GM19452 (cell line): ENCODE data around the gene ATXN10.
"Not testable (repeated sequence)": the region's sequence is repeated elsewhere in the genome, so short reads cannot be mapped to it uniquely, and the experiment has no call there.

Experiments
- ATAC-seq: cut with Tn5 transposase; IDR thresholded peaks from one replicate; pipeline ENCODE4 v1.9.1; 2021; ENCODE audit not compliant: unreplicated experiment

Gene ATXN10

DNA sequence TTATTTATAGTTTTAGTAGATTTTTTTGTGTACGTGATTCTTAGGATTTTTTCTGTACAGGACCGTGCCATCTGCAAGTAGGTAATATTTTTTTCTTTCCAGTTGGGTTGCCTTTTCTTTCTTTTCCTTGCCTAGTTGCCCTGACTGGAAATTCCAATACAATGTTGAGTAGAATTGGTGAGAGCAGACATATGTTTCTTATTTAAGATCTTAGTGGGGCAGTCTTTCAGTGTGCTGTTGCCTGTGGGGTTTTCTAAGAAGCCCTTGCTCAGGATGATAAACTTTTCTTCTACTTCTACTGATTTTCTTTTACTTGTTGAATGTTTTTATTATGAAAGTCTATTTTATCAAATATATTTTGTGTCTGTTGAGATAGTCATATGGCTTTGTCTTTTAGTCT, 33.0 kb downstream of the ATXN10 start:
- ATAC-seq: no peak

DNA sequence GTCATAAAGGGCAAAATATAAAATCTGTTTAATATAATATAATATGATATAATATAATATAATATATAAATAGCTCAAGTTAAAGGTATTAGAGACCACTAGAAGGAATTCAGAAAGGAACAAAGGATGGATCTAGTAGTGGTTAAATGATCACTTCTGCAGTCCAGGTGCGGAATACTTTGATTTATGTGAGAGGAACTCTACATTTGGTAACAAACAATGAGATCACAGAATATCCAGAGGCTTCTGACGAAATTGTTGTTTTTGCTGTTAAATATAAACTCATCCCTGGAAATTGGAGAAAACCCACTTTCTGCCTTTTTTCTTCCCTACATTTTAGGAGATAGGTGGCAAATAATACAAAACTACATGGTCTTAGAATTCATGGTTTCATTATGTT, 36.0 kb downstream of the ATXN10 start:
- no peak for ATAC-seq

DNA sequence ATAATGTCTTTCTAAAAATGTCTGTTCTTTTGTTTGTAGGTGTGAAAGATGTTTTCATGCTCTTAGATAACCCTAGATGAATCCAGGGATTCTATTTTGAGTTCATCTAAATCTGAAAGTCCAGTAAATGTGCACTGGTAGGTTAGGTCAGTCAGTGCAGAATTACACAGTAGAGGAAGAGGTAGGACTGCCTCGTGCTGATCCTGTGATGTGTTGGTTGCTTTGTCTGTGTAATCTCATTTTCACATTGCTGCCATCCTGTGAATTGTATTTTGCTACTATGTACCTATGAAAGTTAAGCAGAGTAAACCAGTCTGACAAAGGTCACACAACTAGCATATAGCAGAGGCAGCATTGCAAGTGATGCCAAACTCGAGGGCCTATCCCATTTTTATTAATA, 36.5 kb downstream of the ATXN10 start:
- no peak for ATAC-seq

DNA sequence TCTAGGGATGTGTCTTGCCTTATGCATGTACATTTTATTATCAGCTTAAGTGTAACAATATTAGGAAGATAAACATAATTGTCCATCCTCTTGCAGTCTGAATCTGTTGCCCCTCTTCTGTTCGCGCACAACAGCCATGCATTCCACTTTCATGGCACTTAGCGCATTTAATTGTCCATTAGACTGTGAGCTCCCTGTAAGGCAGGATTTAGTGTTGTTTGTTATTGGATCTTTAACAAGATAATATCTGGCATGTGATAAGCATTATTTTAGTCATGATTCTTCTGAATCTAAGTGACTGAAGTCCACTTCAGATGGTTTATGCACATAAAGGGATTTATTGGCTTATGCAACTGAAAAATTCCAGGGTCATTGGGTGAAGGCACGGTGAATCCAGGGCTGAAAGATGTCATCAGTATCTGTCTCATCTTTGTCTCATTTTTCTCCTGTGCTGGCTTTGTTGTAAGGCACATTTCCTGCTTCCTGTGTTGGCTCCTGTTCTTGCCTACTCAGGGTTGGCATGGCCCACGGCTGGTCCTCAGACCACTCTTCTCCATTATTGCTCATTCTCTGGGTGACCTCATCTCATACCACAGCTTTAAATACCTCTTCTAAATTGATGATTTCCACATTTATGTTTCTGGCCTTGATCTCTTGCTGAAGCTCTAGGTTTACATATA, 37.6 kb downstream of the ATXN10 start:
- no peak for ATAC-seq

DNA sequence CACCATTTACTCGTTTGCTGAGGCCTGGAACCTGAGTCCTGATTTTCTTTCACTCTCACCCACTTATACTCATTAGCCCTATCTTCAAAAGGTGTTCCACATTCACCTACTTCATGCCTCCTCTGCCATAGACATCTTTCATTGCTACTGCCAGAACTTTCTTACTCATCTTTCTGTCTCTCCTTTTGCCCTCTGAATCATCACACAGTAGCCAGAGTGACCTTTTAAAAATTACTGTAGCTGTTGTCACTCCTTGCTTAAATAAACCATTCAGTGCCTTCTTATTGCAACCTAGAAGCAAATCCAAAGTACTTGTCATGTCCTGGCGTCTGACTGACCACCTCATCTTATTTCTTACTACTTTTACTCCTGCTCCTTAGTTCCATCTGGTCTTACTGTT, 38.2 kb downstream of the ATXN10 start:
- ATAC-seq: no peak

DNA sequence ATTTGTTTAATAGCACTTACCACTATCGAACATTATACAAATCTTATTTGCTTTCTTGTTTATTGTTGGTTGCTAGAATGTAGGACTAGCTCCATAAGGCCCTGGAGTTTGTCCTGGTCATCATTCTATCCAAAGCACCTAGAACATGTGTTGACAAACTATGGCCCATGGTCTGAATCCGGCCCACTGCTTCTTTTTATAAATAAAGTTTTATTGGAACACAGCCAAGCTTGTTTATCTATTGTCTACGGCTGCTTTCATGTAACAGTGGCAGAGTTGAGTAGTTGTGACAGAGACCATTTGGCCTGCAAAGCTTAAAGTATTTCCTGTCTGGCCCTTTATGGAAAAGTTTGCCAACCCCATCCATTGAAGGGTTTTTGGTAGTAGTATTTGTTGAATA, 38.8 kb downstream of the ATXN10 start:
- no peak for ATAC-seq

DNA sequence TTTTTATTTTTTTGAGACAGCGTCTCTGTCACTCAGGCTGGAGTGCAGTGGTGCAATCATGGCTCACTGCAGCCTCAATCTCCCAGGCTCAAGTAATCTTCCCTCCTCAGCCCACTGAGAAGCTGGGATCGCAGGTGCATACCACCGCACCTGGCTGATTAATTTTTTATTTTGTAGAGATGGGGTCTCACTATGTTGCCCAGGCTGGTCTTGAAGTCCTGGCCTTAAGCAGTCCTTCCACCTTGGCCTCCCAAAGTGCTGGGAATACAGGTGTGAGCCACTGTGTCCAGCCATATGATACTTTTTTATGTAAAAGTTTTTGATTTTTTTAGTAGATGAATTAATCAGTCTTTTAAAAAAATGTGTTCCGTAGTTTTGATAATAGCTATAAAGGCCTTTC, 42.8 kb downstream of the ATXN10 start:
- ATAC-seq: not testable (repeated sequence)

DNA sequence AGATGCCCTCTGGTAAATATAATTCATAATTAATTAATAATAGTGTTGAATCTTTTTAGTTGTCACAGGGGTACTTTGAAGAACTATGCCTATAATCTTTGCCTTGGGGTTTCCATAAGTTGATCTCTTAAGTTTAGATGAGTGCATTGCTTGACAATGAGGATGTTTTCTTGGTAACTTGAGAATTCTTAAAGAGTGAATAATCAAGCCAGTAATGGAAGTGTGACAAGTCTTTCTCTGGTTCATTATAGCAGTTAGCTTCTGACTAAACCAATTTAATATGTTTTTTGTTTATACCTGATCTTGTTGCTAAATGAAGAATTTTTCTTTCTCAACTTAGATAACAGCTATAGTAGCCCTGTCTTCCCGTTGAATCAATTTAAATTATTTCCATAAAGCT, 46.2 kb downstream of the ATXN10 start:
- no peak for ATAC-seq

DNA sequence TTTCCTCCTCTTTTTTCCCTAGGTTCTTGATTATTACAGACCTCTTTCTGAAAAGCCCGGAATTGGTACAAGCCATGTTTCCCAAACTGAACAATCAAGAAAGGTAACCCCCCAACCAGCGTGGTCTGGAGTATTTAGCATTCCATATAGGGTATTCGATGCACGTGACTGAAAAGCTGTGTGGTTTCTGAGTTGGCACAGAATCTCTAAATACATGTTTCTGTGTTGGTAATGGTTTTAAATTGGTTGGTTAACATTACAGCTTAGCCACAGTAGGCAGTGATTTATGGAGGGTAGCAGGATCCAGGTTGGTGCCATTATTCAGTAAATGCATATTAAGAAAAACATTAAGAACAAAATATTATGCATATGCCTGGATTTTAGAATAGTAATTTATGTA, 46.8 kb downstream of the ATXN10 start:
- no peak for ATAC-seq

DNA sequence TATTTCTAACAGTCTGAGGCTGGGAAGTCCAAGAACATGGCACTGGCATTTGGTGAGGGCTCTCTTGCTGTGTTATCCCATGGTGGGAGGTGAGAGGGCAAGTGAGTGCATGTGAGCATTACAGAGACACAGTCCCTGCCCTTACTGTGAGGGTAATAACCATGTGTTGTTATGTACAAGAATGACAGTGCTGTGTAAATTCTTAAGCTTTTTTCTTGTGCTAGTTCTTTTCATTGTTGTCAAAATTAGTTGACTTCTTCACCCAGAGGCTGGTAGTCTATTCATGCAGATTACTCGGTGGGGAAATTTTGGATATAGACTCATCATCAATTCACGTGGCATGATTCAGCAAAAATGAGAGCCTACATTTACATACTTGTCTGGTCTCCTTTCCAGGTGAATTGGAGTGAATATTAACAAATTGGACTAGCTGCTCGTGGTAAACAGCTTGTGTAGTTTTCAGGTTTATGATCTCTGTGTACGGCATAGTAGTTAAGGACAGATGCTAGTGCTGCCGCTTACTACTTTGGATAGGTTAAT, 49.3 kb downstream of the ATXN10 start:
- ATAC-seq: no peak

DNA sequence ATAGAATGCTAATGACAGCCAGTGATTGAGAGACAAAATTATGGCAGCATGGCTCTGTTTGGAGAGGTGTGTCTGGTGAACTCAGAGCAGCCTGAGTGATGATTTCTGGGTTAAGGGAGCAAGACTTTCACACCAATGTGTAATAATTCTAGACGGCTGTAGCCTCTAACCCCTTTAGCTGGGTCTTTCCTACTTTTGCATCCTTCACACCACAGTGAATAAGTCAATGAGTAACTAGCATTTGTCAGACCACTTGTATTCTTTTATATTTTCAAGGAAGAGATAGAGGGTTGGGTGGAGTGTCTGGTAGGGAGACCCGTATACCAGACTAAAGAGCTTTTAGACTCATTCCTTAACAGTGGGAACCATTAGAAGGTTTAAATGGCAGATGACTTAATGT, 50.4 kb downstream of the ATXN10 start:
- no peak for ATAC-seq

DNA sequence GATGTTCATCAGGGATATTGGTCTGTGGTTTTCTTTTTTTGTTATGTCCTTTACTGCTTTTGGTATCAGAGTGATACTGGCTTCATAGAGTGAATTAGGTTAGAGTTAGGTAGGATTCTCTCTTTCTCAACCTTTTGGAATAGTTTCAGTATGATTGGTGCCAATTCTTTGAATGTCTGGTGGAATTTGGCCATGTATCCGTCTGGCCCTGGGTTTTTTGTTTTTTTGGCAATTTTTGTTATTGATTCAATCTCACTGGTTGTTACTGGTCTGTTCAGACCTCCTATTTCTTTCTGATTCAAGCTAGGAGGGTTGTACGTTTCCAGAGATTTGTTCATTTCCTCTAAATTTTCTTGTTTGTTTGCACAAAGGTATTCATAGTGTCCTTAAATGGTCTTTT, 54.4 kb downstream of the ATXN10 start:
- no peak for ATAC-seq

DNA sequence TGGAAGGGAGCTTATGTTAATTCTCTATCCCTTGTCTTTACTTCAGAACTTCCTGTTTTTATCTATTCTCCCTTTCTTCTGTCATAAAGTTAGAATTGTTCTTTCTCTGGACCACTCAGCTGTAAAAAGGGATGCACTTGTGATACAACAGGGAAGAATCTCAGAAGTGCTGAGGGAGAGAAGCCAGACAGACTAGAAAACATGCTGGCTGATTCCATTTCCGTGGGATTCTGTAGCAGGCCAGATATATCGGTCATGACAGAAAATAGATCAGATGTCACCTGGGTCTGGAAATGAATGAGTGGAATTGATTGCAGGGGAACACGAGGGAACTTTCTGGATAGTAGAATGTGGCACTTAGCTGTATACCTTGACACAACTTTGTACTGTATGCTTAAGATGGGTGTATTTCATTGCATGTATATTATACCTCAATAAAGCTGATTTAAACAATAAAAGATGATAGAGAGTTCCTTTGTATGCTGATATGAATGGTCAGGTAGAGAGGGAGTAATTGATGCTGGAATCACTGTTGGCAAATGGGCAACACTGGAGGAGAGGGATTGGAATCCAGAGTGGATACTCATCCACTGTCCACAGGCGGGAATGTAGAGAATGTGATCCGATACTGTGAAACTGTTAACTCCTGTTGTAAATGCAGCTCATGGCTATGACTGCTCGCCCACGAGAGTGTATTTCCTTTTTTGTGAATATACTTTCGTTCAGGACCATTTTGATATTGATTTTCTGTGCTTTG, 59.6 kb downstream of the ATXN10 start:
- ATAC-seq: no peak

DNA sequence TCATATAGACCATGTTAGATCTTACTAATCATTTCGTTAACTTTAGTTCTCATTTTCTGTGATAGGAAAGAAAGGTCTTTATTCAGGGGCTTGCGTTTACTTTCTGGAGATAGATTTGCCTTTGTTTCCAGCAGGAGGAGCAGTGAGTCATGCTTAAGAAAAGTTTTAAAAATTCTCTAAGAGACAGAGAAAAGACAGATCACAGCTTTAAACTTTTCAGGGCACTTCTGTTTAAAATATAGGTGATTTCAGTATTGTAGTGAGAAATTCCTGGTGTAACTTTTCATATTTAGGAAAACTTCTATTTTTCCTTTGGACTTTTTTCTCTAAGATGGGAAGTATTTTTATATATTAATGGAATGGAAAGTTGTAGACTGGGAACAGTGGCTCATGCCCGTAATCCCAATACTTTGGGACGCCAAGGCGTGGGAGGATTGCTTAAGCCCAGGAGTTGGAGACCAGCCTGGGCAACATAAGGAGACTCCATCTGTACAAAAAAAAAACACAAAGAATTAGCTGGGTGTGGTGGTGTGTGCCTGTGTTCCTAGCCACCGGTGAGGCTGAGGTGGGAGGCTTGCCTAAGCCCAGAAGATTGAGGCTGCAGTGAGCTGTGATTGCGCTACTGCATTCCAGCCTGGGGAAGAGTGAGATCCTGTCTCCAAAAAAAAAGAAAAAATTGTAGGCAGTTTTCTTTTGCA, 60.3 kb downstream of the ATXN10 start:
- ATAC-seq: no peak

DNA sequence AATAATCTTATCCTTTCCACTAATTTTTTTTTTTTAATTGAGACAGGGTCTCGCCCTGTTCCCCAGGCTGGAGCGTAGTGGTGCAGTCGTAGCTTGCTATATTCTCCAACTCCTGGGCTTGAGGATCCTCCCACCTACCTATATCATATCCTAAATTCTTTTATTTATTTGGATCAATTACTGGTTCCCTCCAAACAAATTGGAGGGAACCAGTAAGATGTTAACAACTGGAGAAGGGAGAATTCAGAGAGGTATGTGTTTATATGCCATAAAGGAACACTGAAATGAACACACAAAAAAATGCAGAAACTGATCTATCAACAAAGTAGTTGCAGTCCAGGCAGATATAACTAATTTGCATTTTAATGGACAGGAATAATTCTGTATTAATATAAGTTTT, 63.6 kb downstream of the ATXN10 start:
- no peak for ATAC-seq

DNA sequence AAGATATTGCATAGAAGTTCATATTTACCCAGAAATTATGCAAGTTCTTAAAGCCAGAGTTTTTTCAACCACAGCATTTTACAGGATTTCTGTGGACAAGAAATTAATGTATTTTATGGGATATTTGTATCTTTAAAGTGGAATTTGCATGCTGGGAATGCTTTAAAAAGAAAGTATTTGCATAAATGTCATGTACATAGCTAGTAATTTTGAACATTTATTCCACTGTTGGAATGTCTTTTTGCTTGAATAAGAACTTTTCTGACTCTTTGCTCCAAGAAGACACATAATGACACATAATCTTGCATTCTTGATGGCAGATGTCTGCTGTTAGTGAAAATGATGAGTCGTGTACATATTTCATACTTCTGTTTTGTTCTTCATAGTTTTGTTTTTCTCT, 66.6 kb downstream of the ATXN10 start:
- no peak for ATAC-seq

DNA sequence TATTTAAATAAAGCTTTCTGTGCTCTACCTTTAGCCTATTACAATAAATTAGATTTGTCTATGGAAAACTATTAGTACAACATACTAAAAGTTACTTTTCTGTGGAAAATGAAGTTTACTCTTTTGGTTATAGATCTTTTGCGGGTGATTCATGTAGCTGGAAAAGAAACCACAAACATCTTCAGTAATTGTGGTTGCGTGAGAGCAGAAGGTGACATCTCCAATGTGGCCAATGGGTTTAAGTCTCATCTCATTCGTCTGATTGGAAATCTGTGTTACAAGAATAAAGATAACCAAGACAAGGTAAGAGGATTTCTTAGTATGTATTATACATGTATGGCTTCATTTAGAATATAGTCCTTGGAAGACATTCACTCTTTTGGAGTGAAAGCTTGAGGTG, 68.6 kb downstream of the ATXN10 start:
- ATAC-seq: no peak

DNA sequence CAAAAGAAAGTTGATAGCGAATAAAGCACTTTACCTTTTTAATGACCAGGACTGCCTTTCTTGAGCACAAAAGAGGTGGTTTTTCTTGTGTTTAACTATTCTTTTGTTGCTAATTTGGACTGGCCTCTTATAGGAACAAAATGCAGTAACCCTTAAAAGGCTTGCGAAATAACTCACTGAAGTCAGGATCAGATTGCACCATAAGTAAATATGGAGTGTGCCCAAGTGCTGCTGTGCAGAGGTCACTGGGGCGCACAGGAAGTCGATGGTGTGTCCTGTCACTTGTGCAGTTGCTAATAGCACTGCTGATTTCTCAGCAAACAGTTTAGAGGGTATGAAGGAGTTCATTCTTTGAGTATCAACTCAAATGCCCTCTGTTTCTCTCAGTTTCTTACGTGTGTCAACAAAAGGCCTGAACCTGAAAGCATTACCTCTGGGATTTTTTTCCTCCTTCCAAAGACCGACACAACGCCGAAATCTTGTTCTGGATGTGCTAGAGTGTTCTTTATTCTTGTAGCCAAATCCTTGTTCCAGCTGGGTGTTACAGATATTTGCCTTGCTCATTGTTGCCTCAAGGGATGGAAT, 71.3 kb downstream of the ATXN10 start:
- ATAC-seq: no peak

DNA sequence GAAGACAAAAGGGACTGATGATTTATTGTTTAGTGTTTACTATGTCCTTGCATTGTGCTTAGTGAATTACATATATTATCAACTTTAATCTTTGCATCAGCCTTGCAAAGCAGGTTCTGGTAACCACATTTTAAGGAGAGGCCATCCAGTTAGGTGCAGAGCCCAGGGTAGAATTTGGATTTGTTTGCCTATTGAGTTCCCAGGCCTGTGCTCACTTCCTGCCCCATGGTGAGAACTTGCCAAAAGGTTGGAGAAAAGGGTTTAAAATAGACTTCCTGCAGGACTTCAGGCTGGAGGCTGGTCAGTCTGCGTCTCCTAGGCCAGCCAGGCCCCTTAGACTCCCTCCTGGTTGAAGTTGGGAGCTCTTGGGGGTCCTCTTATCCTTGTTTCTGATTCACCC, 72.1 kb downstream of the ATXN10 start:
- no peak for ATAC-seq

DNA sequence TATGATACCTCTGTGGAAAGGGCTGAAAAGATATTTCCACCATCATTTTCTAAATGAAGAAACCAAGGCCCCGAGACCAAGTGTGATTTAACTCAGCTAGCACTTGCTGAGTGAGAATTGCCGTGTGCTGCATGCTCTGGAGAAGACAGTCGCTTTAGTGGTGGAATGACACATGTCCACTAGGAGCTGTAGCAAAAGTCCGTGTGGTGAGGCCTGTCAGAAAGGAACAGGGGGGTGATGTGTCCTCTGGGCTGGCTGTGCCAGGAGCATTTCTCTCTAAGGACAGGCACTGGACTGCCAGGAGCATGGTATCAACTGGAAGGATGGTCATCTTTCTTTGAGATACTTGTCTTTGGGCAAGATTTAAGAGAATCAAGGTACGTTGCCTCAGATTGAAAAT, 72.8 kb downstream of the ATXN10 start:
- ATAC-seq: no peak

DNA sequence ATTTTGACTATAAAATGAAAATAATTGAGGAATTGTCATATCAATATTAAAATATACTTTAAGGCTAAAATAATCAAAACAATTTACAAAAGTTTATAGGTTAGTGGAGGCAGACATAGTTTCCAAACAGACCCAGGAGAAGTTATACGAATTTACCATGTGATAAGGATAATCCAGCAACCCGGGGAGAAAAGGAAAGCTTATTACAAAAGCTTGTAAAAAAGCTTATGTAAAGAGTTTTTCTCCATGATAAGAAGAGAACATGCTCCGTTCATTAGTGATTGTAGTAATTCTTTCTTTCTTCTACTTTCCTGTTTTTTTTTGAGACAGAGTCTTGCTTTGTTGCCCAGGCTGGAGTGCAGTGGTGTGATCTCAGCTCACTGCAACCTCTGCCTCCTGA, 79.0 kb downstream of the ATXN10 start:
- no peak for ATAC-seq

DNA sequence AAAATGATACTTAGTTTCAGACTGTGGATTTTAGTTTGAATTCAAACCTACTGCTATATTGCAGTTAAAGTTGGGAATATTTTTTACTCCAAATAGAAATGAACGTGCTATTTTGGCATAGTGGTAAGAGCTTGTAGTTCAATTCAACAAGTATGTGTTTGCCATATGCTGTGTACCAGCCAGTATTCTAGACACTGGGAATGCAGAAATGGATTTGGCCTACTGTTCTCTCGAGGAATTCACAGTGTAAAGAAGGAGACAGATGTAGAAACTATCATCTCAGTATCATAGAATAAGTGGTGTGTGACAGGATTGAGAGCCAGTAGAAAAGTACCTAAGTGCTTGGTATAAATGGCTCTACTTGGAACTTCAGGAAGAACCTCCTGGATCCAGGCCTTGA, 80.4 kb downstream of the ATXN10 start:
- no peak for ATAC-seq
